Right lobe of liver (tissue), 4 donors: ENCODE data around the gene MYL7.

Experiments
- POLR2A ChIP-seq: fragments of 450-650 bp; IDR thresholded peaks from one replicate; pipeline ENCODE4 v1.6.1; 2017; ENCODE audit warnings: antibody characterized with exemption, mild to moderate bottlenecking
- TF ChIP-seq, protein P1 (sequence below), 4 donors: fragments of 200-600 bp in 3 of 4; fragments of 450-650 bp in 1 of 4; IDR thresholded peaks; one replicate each; pipeline versions ENCODE4 v1.5.1 to v1.8.0; 2016 to 2022; ENCODE audit warnings: antibody characterized with exemption in 4 of 4, mild to moderate bottlenecking in 2 of 4
- donor health status: DM: no; HTN: no; CAD: no.
- donor health status: DM: no; HTN: no; CAD: no.
- donor health status: DM: no; HTN: yes; CAD: no.

DNA sequence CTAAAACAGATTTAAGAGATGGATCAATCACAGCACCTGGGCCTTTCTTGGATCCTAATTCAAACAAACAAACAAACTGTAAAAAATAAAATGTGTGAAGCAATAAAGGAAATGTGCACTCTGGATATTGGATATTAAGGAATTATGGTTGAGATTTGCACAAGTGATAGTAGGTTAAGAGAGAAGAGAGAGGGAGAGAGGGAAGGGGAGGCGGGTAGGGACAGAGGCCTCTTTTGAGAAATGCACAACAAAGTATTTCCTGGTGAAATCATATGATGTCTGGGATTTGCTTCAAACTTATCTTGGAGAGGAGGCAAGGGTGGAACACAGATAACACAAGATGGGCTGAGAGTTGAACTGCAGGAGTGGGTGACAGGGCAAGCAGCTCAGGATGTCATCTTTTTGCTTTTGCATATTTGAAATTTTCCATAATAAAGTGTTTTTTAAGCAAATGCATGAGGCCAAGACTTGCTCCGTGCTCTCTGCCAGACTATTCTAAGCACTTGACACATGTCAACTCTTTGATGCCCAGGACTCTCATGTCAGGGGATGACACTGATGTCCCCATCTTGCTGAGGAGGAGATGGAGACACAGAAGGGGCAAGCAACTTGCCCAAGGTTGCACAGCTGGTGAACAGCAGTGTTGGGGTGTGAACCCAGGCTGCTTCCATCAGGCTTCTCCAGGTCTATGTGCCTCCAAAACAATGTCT is 46.1 kb downstream of the MYL7 start:
- TF ChIP-seq, protein P1, sequence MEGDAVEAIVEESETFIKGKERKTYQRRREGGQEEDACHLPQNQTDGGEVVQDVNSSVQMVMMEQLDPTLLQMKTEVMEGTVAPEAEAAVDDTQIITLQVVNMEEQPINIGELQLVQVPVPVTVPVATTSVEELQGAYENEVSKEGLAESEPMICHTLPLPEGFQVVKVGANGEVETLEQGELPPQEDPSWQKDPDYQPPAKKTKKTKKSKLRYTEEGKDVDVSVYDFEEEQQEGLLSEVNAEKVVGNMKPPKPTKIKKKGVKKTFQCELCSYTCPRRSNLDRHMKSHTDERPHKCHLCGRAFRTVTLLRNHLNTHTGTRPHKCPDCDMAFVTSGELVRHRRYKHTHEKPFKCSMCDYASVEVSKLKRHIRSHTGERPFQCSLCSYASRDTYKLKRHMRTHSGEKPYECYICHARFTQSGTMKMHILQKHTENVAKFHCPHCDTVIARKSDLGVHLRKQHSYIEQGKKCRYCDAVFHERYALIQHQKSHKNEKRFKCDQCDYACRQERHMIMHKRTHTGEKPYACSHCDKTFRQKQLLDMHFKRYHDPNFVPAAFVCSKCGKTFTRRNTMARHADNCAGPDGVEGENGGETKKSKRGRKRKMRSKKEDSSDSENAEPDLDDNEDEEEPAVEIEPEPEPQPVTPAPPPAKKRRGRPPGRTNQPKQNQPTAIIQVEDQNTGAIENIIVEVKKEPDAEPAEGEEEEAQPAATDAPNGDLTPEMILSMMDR (IDR thresholded peaks at IDR 0.05): no peak
- TF ChIP-seq POLR2A: no peak
